IPS DF 6.9 (cell line): Measurements from ENCODE around the gene TMEM221.

ENCODE experiments used
- DNase-seq: peaks from one replicate; pipeline ENCODE4 v3.0.0-alpha.2; 2013; ENCODE audit warnings: low read depth, low spot score
- H3K27ac ChIP-seq: one replicate; pipeline ENCODE4 v1.5.1; 2013; ENCODE audit warnings: low read length, control low read depth
- H3K27me3 ChIP-seq: 2 replicates; pipeline ENCODE4 v1.6.1; 2013; ENCODE audit warnings: mild to moderate bottlenecking, low read length; ENCODE audit not compliant: control insufficient read depth, insufficient read depth
- H3K36me3 ChIP-seq: 2 replicates; pipeline ENCODE4 v1.6.1; 2013; ENCODE audit warnings: low read length; ENCODE audit not compliant: control insufficient read depth, insufficient read depth
- H3K4me1 ChIP-seq: 2 replicates; pipeline ENCODE4 v1.6.1; 2013; ENCODE audit warnings: low read length; ENCODE audit not compliant: control insufficient read depth, insufficient read depth
- H3K4me3 ChIP-seq: 2 replicates; pipeline ENCODE4 v1.5.1; 2013; ENCODE audit warnings: mild to moderate bottlenecking, low read length
- H3K9me3 ChIP-seq: 2 replicates; pipeline ENCODE4 v1.6.1; 2013; ENCODE audit warnings: low read length, inconsistent platforms; ENCODE audit not compliant: control insufficient read depth, insufficient read depth
- WGBS: extraction: QIAGEN DNeasy Blood & Tissue Kit; methylation state at CpG from one replicate; pipeline ENCODE4 v1.1.7; 2013; ENCODE audit warnings: mixed read lengths, missing lambda C conversion rate; ENCODE audit not compliant: insufficient read length, insufficient coverage; 5-methylcytosine and 5-hydroxymethylcytosine counted together

Gene TMEM221

GRCh38 chr19:17420475-17420924 is 28.0 kb downstream of the TMEM221 start:
- H3K9me3 ChIP-seq = no peaks in the 10 kb centered on the region
- no peak for DNase-seq
- no CpG with 5 or more reads among the region's 25 CpGs for WGBS
- H3K4me1 ChIP-seq = 0 out of 2 replicates have a peak, but pooled peaks cover 2% of the 10 kb centered on the region
- H3K4me3 ChIP-seq = peak overlapping the region; percentile 74
- H3K27ac ChIP-seq = no peak overlapping the region
- H3K36me3 ChIP-seq = no peaks in the 10 kb centered on the region
- H3K27me3 ChIP-seq = no peaks in the 10 kb centered on the region

GRCh38 chr19:17419621-17420474 is 28.6 kb downstream of the TMEM221 start, which contains the start of gene MVB12A:
Gene MVB12A, plus strand, starts transcription at chr19:17420047. Its CDS starts 89 bp downstream, at chr19:17420136.
- no CpG with 5 or more reads among the region's 85 CpGs for WGBS
- Histone ChIP-seq H3K9me3 (no peaks in the 10 kb centered on the region), H3K36me3 (no peaks in the 10 kb centered on the region), H3K4me3 (peak within 1 kb of the TSS; percentile 74), H3K27ac (no peak within 1 kb of the TSS), H3K27me3 (no peaks in the 10 kb centered on the region), H3K4me1 (0 out of 2 replicates have a peak, but pooled peaks cover 2% of the 10 kb centered on the region)
- DNase-seq = peak; percentile 99

DNA sequence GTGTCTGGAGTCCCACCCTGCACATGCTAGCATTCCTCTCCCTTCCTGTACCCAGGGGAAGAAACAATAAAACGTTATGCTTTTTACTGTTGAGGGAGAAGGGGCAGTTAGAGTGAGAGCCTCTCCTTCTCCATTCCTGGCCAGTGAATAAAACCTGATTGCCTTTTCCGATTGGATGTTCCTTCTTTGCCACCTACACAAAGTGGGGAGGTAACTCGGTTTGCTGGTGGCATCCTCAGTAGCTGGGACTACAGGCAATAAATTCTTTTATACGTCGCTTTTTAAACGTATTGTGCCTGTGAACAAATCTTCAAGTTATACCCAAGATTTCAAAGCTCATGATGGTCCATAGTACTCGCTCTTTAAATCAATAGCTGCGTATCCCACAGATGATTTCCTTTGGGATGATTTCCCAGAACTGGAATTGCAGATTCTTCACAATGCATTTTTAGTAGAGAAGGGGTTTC is 29.3 kb downstream of the TMEM221 start:
- Histone ChIP-seq H3K4me3 (peak overlapping the region; percentile 9; the same call in 1 of the 2 replicates), H3K9me3 (no peaks in the 10 kb centered on the region), H3K27me3 (no peaks in the 10 kb centered on the region), H3K36me3 (no peaks in the 10 kb centered on the region), H3K4me1 (0 out of 2 replicates have a peak, but pooled peaks cover 3% of the 10 kb centered on the region), H3K27ac (no peak overlapping the region)
- DNase-seq = no peak
- no CpG with 5 or more reads among the region's 8 CpGs for WGBS

DNA sequence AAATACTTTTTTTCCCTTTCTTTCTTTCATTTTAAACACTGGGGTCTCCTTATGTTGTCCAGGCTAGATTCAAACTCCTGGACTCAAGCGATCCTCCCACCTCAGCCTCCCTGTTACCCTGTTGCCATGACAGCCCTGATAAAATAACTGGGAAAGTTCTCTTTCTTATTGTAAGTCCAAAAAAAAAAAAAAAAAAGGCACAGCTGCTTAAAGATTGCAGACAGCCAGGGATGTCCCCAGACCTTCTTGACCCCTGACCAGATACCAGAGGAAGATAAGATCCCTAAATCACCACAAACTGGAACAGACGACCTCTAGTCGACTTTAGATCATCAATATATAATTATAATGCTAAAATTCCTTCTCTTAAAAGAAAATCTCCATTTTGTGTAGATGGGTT is 29.8 kb downstream of the TMEM221 start:
- H3K9me3 ChIP-seq = no peaks in the 10 kb centered on the region
- H3K4me1 ChIP-seq = 0 out of 2 replicates have a peak, but pooled peaks cover 4% of the 10 kb centered on the region
- WGBS = no CpG with 5 or more reads among the region's 3 CpGs
- H3K27ac ChIP-seq = no peak overlapping the region
- H3K27me3 ChIP-seq = no peaks in the 10 kb centered on the region
- H3K4me3 ChIP-seq = no peak overlapping the region
- no peak for DNase-seq
- H3K36me3 ChIP-seq = no peaks in the 10 kb centered on the region

DNA sequence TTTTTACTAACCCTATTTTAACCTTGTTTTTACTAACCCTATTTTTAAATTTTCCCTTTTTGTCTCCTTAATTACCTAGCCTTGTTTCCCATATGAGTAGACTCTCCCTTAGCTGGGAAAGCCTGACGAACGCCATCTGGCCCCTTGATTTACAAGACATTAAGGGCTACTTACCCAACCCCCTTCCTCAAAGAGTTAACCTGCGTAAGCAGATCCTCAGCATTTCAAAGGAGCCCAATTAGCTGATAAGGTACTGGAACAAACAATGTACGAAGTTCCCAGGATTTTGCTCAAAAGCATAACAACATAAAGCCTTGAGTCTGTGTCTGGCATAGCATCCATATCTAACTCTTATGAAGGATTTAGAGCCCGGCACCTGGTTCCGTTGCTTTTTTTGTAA is 33.3 kb downstream of the TMEM221 start:
- H3K27me3 ChIP-seq = no peaks in the 10 kb centered on the region
- H3K36me3 ChIP-seq = no peaks in the 10 kb centered on the region
- no peaks in the 10 kb centered on the region for H3K9me3 ChIP-seq
- no peak overlapping the region for H3K27ac ChIP-seq
- no CpG with 5 or more reads among the region's 6 CpGs for WGBS
- peaks cover 3% of the 10 kb centered on the region; the same call in 1 of the 2 replicates for H3K4me1 ChIP-seq
- no peak for DNase-seq
- H3K4me3 ChIP-seq = no peak overlapping the region

- no peak for DNase-seq
- no peak overlapping the region for H3K4me3 ChIP-seq
- no CpG with 5 or more reads among the region's 8 CpGs for WGBS
- H3K9me3 ChIP-seq = no peaks in the 10 kb centered on the region
- no peaks in the 10 kb centered on the region for H3K36me3 ChIP-seq
- H3K4me1 ChIP-seq = peaks cover 3% of the 10 kb centered on the region; the same call in 1 of the 2 replicates
- no peaks in the 10 kb centered on the region for H3K27me3 ChIP-seq
- no peak overlapping the region for H3K27ac ChIP-seq
Measured at GRCh38 chr19:17414097-17414496, 34.4 kb downstream of the TMEM221 start.

- no CpG with 5 or more reads among the region's 11 CpGs for WGBS
- Histone ChIP-seq H3K4me3 (no peak overlapping the region), H3K9me3 (no peaks in the 10 kb centered on the region), H3K27ac (no peak overlapping the region), H3K4me1 (peaks cover 3% of the 10 kb centered on the region; the same call in 1 of the 2 replicates), H3K27me3 (no peaks in the 10 kb centered on the region), H3K36me3 (no peaks in the 10 kb centered on the region)
- DNase-seq = no peak
Measured at GRCh38 chr19:17411801-17412200, 36.7 kb downstream of the TMEM221 start.

DNA sequence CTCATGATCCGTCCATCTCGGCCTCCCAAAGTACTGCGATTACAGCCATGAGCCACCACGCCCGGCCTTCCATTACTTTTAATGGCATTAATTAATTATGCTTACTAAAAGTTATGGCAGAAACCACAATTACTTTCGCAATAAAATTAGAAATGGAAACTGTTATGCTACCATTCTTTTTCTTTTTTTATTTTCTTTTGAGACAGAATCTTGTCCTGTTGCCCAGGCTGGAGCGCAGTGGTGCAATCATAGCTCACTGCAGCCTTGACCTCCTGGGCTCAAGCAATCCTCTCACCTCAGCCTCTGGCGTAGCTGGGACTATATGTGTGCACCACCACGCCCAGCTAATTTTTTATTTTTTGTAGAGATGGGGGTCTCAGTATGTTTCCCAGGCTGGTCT is 38.5 kb downstream of the TMEM221 start:
- Histone ChIP-seq H3K9me3 (no peaks in the 10 kb centered on the region), H3K4me3 (no peak overlapping the region), H3K27ac (no peak overlapping the region), H3K4me1 (peaks cover 7% of the 10 kb centered on the region; the same call in 1 of the 2 replicates), H3K36me3 (no peaks in the 10 kb centered on the region), H3K27me3 (no peaks in the 10 kb centered on the region)
- no peak for DNase-seq
- no CpG with 5 or more reads among the region's 9 CpGs for WGBS

GRCh38 chr19:17406887-17407196 is 41.6 kb downstream of the TMEM221 start:
- no peaks in the 10 kb centered on the region for H3K27me3 ChIP-seq
- no peaks in the 10 kb centered on the region for H3K36me3 ChIP-seq
- peaks cover 4% of the 10 kb centered on the region; the same call in 1 of the 2 replicates for H3K4me1 ChIP-seq
- H3K9me3 ChIP-seq = no peaks in the 10 kb centered on the region
- no peak overlapping the region for H3K27ac ChIP-seq
- H3K4me3 ChIP-seq = no peak overlapping the region
- no peak for DNase-seq
- no CpG with 5 or more reads among the region's 2 CpGs for WGBS

GRCh38 chr19:17406046-17406886 is 42.2 kb downstream of the TMEM221 start:
- no CpG with 5 or more reads among the region's 10 CpGs for WGBS
- no peaks in the 10 kb centered on the region for H3K27me3 ChIP-seq
- no peaks in the 10 kb centered on the region for H3K36me3 ChIP-seq
- H3K9me3 ChIP-seq = no peaks in the 10 kb centered on the region
- H3K4me3 ChIP-seq = no peak overlapping the region
- no peak overlapping the region for H3K27ac ChIP-seq
- peaks cover 4% of the 10 kb centered on the region; the same call in 1 of the 2 replicates for H3K4me1 ChIP-seq
- no peak for DNase-seq
